ENCODE results near the gene SHB. TPM values are rescaled to one million over a fixed set of nuclear protein-coding genes. Genes with fewer than 3 reads are reported as not detected.
"Not testable (repeated sequence)": the region's sequence is repeated elsewhere in the genome, so short reads cannot be mapped to it uniquely, and the experiment has no call there.

Gene SHB
- total and polyA plus RNA-seq, 2 donors: 4.9 to 5.5 TPM

GRCh38 chr9:37899041-37899440, 170.0 kb downstream of the SHB start:
- 98% methylated on average over 2 of the region's 2 CpGs for WGBS
- Histone ChIP-seq H3K27me3 (ENCODE audit: control insufficient read depth in 2 of 2, insufficient read depth in 1 of 2, low read length in 1 of 2) (no peaks in the 10 kb centered on the region), H3K9me3 (ENCODE audit: control insufficient read depth in 2 of 2, insufficient read depth in 1 of 2, low read length in 1 of 2) (no peaks in the 10 kb centered on the region), H3K4me3 (ENCODE audit: low read length in 2 of 2) (no peak overlapping the region), H3K27ac (ENCODE audit: low read depth in 1 of 2, low read length in 1 of 2) (no peak overlapping the region), H3K4me1 (ENCODE audit: control insufficient read depth in 2 of 2, insufficient read depth in 2 of 2, low read length in 2 of 2) (peaks cover 7 to 8% of the 10 kb centered on the region in 2 donors), H3K36me3 (ENCODE audit: control insufficient read depth in 2 of 2, insufficient read depth in 2 of 2, low read length in 1 of 2) (peaks cover 16 to 39% of the 10 kb centered on the region in 2 donors)
- no peak for DNase-seq (ENCODE audit: low read depth in 6 of 9, low spot score in 9 of 9)

- Histone ChIP-seq H3K27me3 (ENCODE audit: control insufficient read depth in 2 of 2, insufficient read depth in 1 of 2, low read length in 1 of 2) (no peaks in the 10 kb centered on the region), H3K9me3 (ENCODE audit: control insufficient read depth in 2 of 2, insufficient read depth in 1 of 2, low read length in 1 of 2) (no peaks in the 10 kb centered on the region), H3K27ac (ENCODE audit: low read depth in 1 of 2, low read length in 1 of 2) (no peak overlapping the region), H3K4me1 (ENCODE audit: control insufficient read depth in 2 of 2, insufficient read depth in 2 of 2, low read length in 2 of 2) (peaks cover under 1% of the 10 kb centered on the region in 2 donors), H3K36me3 (ENCODE audit: control insufficient read depth in 2 of 2, insufficient read depth in 2 of 2, low read length in 1 of 2) (peaks cover 26 to 51% of the 10 kb centered on the region in 2 donors), H3K4me3 (ENCODE audit: low read length in 2 of 2) (no peak overlapping the region)
- DNase-seq (ENCODE audit: low read depth in 6 of 9, low spot score in 9 of 9): no peak
- WGBS: 82% methylated on average over 2 of the region's 2 CpGs
Observed at GRCh38 chr9:37897665-37898064, 171.4 kb downstream of the SHB start.

GRCh38 chr9:37892063-37892462, 177.0 kb downstream of the SHB start:
- H3K36me3 ChIP-seq (ENCODE audit: control insufficient read depth in 2 of 2, insufficient read depth in 2 of 2, low read length in 1 of 2): peaks cover 27 to 43% of the 10 kb centered on the region in 2 donors

GRCh38 chr9:37891042-37891441, 178.0 kb downstream of the SHB start:
- not testable (repeated sequence) for H3K4me3 ChIP-seq (ENCODE audit: low read length in 2 of 2); DNase-seq (ENCODE audit: low read depth in 6 of 9, low spot score in 9 of 9); H3K4me1 ChIP-seq (ENCODE audit: control insufficient read depth in 2 of 2, insufficient read depth in 2 of 2, low read length in 2 of 2); H3K27me3 ChIP-seq (ENCODE audit: control insufficient read depth in 2 of 2, insufficient read depth in 1 of 2, low read length in 1 of 2); H3K27ac ChIP-seq (ENCODE audit: low read depth in 1 of 2, low read length in 1 of 2); H3K9me3 ChIP-seq (ENCODE audit: control insufficient read depth in 2 of 2, insufficient read depth in 1 of 2, low read length in 1 of 2)
- 99% methylated on average over 15 of the region's 17 CpGs for WGBS
- H3K36me3 ChIP-seq (ENCODE audit: control insufficient read depth in 2 of 2, insufficient read depth in 2 of 2, low read length in 1 of 2): peaks cover 24 to 36% of the 10 kb centered on the region in 2 donors

More at GRCh38 chr9:37892063-37892462, 177.0 kb downstream of the SHB start:
- H3K4me1 ChIP-seq (ENCODE audit: control insufficient read depth in 2 of 2, insufficient read depth in 2 of 2, low read length in 2 of 2): no peaks in the 10 kb centered on the region
- no peak overlapping the region for H3K27ac ChIP-seq (ENCODE audit: low read depth in 1 of 2, low read length in 1 of 2)
- no peak overlapping the region for H3K4me3 ChIP-seq (ENCODE audit: low read length in 2 of 2)
- H3K27me3 ChIP-seq (ENCODE audit: control insufficient read depth in 2 of 2, insufficient read depth in 1 of 2, low read length in 1 of 2): no peaks in the 10 kb centered on the region
- 96% methylated on average over 8 of the region's 8 CpGs for WGBS
- no peaks in the 10 kb centered on the region for H3K9me3 ChIP-seq (ENCODE audit: control insufficient read depth in 2 of 2, insufficient read depth in 1 of 2, low read length in 1 of 2)
- DNase-seq (ENCODE audit: low read depth in 6 of 9, low spot score in 9 of 9): no peak

GRCh38 chr9:37889536-37889935, 179.5 kb downstream of the SHB start:
- H3K27me3 ChIP-seq (ENCODE audit: control insufficient read depth in 2 of 2, insufficient read depth in 1 of 2, low read length in 1 of 2): no peaks in the 10 kb centered on the region
- no peak for DNase-seq (ENCODE audit: low read depth in 6 of 9, low spot score in 9 of 9)

GRCh38 chr9:37887977-37888583, 180.9 kb downstream of the SHB start:
- 94% methylated on average over 11 of the region's 11 CpGs for WGBS
- DNase-seq (ENCODE audit: low read depth in 6 of 9, low spot score in 9 of 9); H3K9me3 ChIP-seq (ENCODE audit: control insufficient read depth in 2 of 2, insufficient read depth in 1 of 2, low read length in 1 of 2); H3K27ac ChIP-seq (ENCODE audit: low read depth in 1 of 2, low read length in 1 of 2); H3K27me3 ChIP-seq (ENCODE audit: control insufficient read depth in 2 of 2, insufficient read depth in 1 of 2, low read length in 1 of 2); H3K4me1 ChIP-seq (ENCODE audit: control insufficient read depth in 2 of 2, insufficient read depth in 2 of 2, low read length in 2 of 2); H3K4me3 ChIP-seq (ENCODE audit: low read length in 2 of 2): not testable (repeated sequence)
- peaks cover 16 to 18% of the 10 kb centered on the region in 2 donors for H3K36me3 ChIP-seq (ENCODE audit: control insufficient read depth in 2 of 2, insufficient read depth in 2 of 2, low read length in 1 of 2)

More at GRCh38 chr9:37889536-37889935, 179.5 kb downstream of the SHB start:
- Histone ChIP-seq H3K4me1 (ENCODE audit: control insufficient read depth in 2 of 2, insufficient read depth in 2 of 2, low read length in 2 of 2) (no peaks in the 10 kb centered on the region), H3K27ac (ENCODE audit: low read depth in 1 of 2, low read length in 1 of 2) (no peak overlapping the region), H3K4me3 (ENCODE audit: low read length in 2 of 2) (no peak overlapping the region), H3K9me3 (ENCODE audit: control insufficient read depth in 2 of 2, insufficient read depth in 1 of 2, low read length in 1 of 2) (no peaks in the 10 kb centered on the region), H3K36me3 (ENCODE audit: control insufficient read depth in 2 of 2, insufficient read depth in 2 of 2, low read length in 1 of 2) (peaks cover 23 to 30% of the 10 kb centered on the region in 2 donors)

- no peak for DNase-seq (ENCODE audit: low read depth in 6 of 9, low spot score in 9 of 9)
- H3K36me3 ChIP-seq (ENCODE audit: control insufficient read depth in 2 of 2, insufficient read depth in 2 of 2, low read length in 1 of 2): peaks cover 14 to 18% of the 10 kb centered on the region in 2 donors
Observed at GRCh38 chr9:37880916-37881479, 188.0 kb downstream of the SHB start.

GRCh38 chr9:37876376-37876775, 192.7 kb downstream of the SHB start:
- Histone ChIP-seq H3K4me1 (ENCODE audit: control insufficient read depth in 2 of 2, insufficient read depth in 2 of 2, low read length in 2 of 2) (no peaks in the 10 kb centered on the region), H3K4me3 (ENCODE audit: low read length in 2 of 2) (no peak overlapping the region), H3K9me3 (ENCODE audit: control insufficient read depth in 2 of 2, insufficient read depth in 1 of 2, low read length in 1 of 2) (peaks cover 0 to 5% of the 10 kb centered on the region in 2 donors), H3K27ac (ENCODE audit: low read depth in 1 of 2, low read length in 1 of 2) (no peak overlapping the region), H3K27me3 (ENCODE audit: control insufficient read depth in 2 of 2, insufficient read depth in 1 of 2, low read length in 1 of 2) (no peaks in the 10 kb centered on the region), H3K36me3 (ENCODE audit: control insufficient read depth in 2 of 2, insufficient read depth in 2 of 2, low read length in 1 of 2) (peaks cover 8 to 15% of the 10 kb centered on the region in 2 donors)
- no peak for DNase-seq (ENCODE audit: low read depth in 6 of 9, low spot score in 9 of 9)
- 99% methylated on average over 1 of the region's 1 CpG for WGBS

More at GRCh38 chr9:37880916-37881479, 188.0 kb downstream of the SHB start:
- no peaks in the 10 kb centered on the region for H3K4me1 ChIP-seq (ENCODE audit: control insufficient read depth in 2 of 2, insufficient read depth in 2 of 2, low read length in 2 of 2)
- no peak overlapping the region for H3K27ac ChIP-seq (ENCODE audit: low read depth in 1 of 2, low read length in 1 of 2)
- H3K9me3 ChIP-seq (ENCODE audit: control insufficient read depth in 2 of 2, insufficient read depth in 1 of 2, low read length in 1 of 2): peaks cover 0 to 5% of the 10 kb centered on the region in 2 donors
- H3K27me3 ChIP-seq (ENCODE audit: control insufficient read depth in 2 of 2, insufficient read depth in 1 of 2, low read length in 1 of 2): no peaks in the 10 kb centered on the region
- WGBS: 96% methylated on average over 2 of the region's 2 CpGs
- H3K4me3 ChIP-seq (ENCODE audit: low read length in 2 of 2): no peak overlapping the region

GRCh38 chr9:37873955-37874354, 195.1 kb downstream of the SHB start:
- WGBS: 97% methylated on average over 2 of the region's 2 CpGs
- H3K36me3 ChIP-seq (ENCODE audit: control insufficient read depth in 2 of 2, insufficient read depth in 2 of 2, low read length in 1 of 2): peaks cover 4 to 8% of the 10 kb centered on the region in 2 donors
- DNase-seq (ENCODE audit: low read depth in 6 of 9, low spot score in 9 of 9): no peak
- H3K4me1 ChIP-seq (ENCODE audit: control insufficient read depth in 2 of 2, insufficient read depth in 2 of 2, low read length in 2 of 2): no peaks in the 10 kb centered on the region
- no peak overlapping the region for H3K4me3 ChIP-seq (ENCODE audit: low read length in 2 of 2)
- H3K27me3 ChIP-seq (ENCODE audit: control insufficient read depth in 2 of 2, insufficient read depth in 1 of 2, low read length in 1 of 2): no peaks in the 10 kb centered on the region
- H3K9me3 ChIP-seq (ENCODE audit: control insufficient read depth in 2 of 2, insufficient read depth in 1 of 2, low read length in 1 of 2): peaks cover 0 to 5% of the 10 kb centered on the region in 2 donors
- no peak overlapping the region for H3K27ac ChIP-seq (ENCODE audit: low read depth in 1 of 2, low read length in 1 of 2)
